Mesenchymal stem cell (in vitro differentiated cells and primary cell): ENCODE data around the gene NOG.

Source experiments
- DNase-seq: peaks from one replicate; pipeline ENCODE4 v3.0.0-alpha.2; 2013
- H2AFZ ChIP-seq: one replicate; pipeline ENCODE4 v1.6.1; 2013; ENCODE audit warnings: low read depth, mild to moderate bottlenecking, control low read depth, inconsistent platforms, low read length, moderate library complexity
- H2AK5ac ChIP-seq: 2 replicates; pipeline ENCODE4 v1.6.1; 2013; ENCODE audit warnings: low read length, moderate library complexity, mild to moderate bottlenecking, inconsistent platforms; ENCODE audit not compliant: severe bottlenecking
- H2BK120ac ChIP-seq: one replicate; pipeline ENCODE4 v1.6.1; 2013; ENCODE audit warnings: low read depth, mild to moderate bottlenecking, inconsistent platforms, low read length, moderate library complexity
- H2BK12ac ChIP-seq, 2 experiments: one replicate each; pipeline ENCODE4 v1.6.1; 2013; ENCODE audit warnings: inconsistent platforms in 2 of 2, low read length in 2 of 2, mild to moderate bottlenecking in 2 of 2, moderate library complexity in 2 of 2, control low read depth in 1 of 2
- H2BK15ac ChIP-seq: one replicate; pipeline ENCODE4 v1.6.1; 2013; ENCODE audit warnings: mild to moderate bottlenecking, low read depth, inconsistent platforms; ENCODE audit not compliant: poor library complexity, severe bottlenecking
- H2BK5ac ChIP-seq: 2 replicates; pipeline ENCODE4 v1.6.1; 2013; ENCODE audit warnings: low read depth, mild to moderate bottlenecking, low read length, control low read depth, inconsistent platforms; ENCODE audit not compliant: poor library complexity, severe bottlenecking
- H3K14ac ChIP-seq, 2 experiments: one replicate each; pipeline ENCODE4 v1.6.1; 2013; ENCODE audit warnings: inconsistent platforms in 2 of 2, low read length in 2 of 2, control low read depth in 1 of 2, mild to moderate bottlenecking in 1 of 2, moderate library complexity in 1 of 2
- H3K18ac ChIP-seq, 2 experiments: one replicate each; pipeline ENCODE4 v1.6.1; 2013; ENCODE audit warnings: inconsistent platforms in 2 of 2, low read length in 2 of 2, control low read depth in 1 of 2, low read depth in 1 of 2, mild to moderate bottlenecking in 1 of 2
- H3K23ac ChIP-seq, 2 experiments: one replicate each; pipeline ENCODE4 v1.6.1; 2013; ENCODE audit warnings: inconsistent platforms in 2 of 2, low read length in 2 of 2, mild to moderate bottlenecking in 2 of 2, moderate library complexity in 2 of 2, control low read depth in 1 of 2
- H3K27ac ChIP-seq: 2 replicates; pipeline ENCODE4 v1.5.1; 2013; ENCODE audit warnings: mild to moderate bottlenecking, moderate library complexity, low read length, control low read depth, inconsistent platforms; ENCODE audit not compliant: poor library complexity, severe bottlenecking
- H3K27me3 ChIP-seq, 2 experiments: 2 replicates each; pipeline versions ENCODE4 v1.6.1 to v1.7.0; 2013; ENCODE audit warnings: low read length in 2 of 2, mild to moderate bottlenecking in 2 of 2, moderate library complexity in 2 of 2, control low read depth in 1 of 2, inconsistent platforms in 1 of 2; ENCODE audit not compliant: control insufficient read depth in 1 of 2, insufficient read depth in 1 of 2
- H3K36me3 ChIP-seq, 2 experiments: 2 replicates each; pipeline versions ENCODE4 v1.6.1 to v1.7.0; 2013; ENCODE audit warnings: low read length in 2 of 2, control low read depth in 1 of 2, inconsistent platforms in 1 of 2, low read depth in 1 of 2, mild to moderate bottlenecking in 1 of 2; ENCODE audit not compliant: insufficient read depth in 2 of 2, control insufficient read depth in 1 of 2
- H3K4ac ChIP-seq, 2 experiments: one replicate each; pipeline ENCODE4 v1.6.1; 2013; ENCODE audit warnings: inconsistent platforms in 2 of 2, low read length in 2 of 2, mild to moderate bottlenecking in 2 of 2, moderate library complexity in 2 of 2, control low read depth in 1 of 2, low read depth in 1 of 2
- H3K4me1 ChIP-seq: 2 replicates; pipeline ENCODE4 v1.6.1; 2013; ENCODE audit warnings: low read depth, low read length, control low read depth; ENCODE audit not compliant: control insufficient read depth, insufficient read depth
- H3K4me2 ChIP-seq: 2 replicates; pipeline ENCODE4 v1.6.1; 2013; ENCODE audit warnings: low read length, mild to moderate bottlenecking, inconsistent platforms; ENCODE audit not compliant: poor library complexity, severe bottlenecking
- H3K4me3 ChIP-seq, 2 experiments: 2 replicates each; pipeline versions ENCODE4 v1.5.1 to v1.7.0; 2013; ENCODE audit warnings: low read length in 2 of 2, mild to moderate bottlenecking in 2 of 2, control low read depth in 1 of 2, low read depth in 1 of 2; ENCODE audit not compliant: insufficient read depth in 1 of 2
- H3K79me1 ChIP-seq: replicated peaks from 2 replicates; pipeline ENCODE4 v1.6.1; 2013; ENCODE audit warnings: mild to moderate bottlenecking, control low read depth, low read length, inconsistent platforms; ENCODE audit not compliant: poor library complexity, severe bottlenecking
- H3K9ac ChIP-seq: 2 replicates; pipeline ENCODE4 v1.7.0; 2013; ENCODE audit warnings: mild to moderate bottlenecking, low read length, moderate library complexity
- H3K9me3 ChIP-seq: 2 replicates; pipeline ENCODE4 v1.7.0; 2013; ENCODE audit warnings: mild to moderate bottlenecking, low read length; ENCODE audit not compliant: control insufficient read depth
- H4K8ac ChIP-seq: one replicate; pipeline ENCODE4 v1.6.1; 2013; ENCODE audit warnings: inconsistent platforms, mild to moderate bottlenecking, low read length, moderate library complexity
- H4K91ac ChIP-seq: one replicate; pipeline ENCODE4 v1.6.1; 2013; ENCODE audit warnings: mild to moderate bottlenecking, low read length, inconsistent platforms
- WGBS: methylation state at CpG from one replicate; pipeline ENCODE4 v1.1.7; 2013; ENCODE audit warnings: mixed read lengths; 5-methylcytosine and 5-hydroxymethylcytosine counted together

Gene NOG

GRCh38 chr17:56583772-56584171, 9.7 kb upstream of the NOG start:
- no peak overlapping the region for H3K27ac ChIP-seq
- H2BK5ac ChIP-seq, result no peak overlapping the region
- no peak overlapping the region for H3K9ac ChIP-seq
- H3K18ac ChIP-seq, result no peak overlapping the region
- no peaks in the 10 kb centered on the region for H3K79me1 ChIP-seq
- no peak overlapping the region for H2BK120ac ChIP-seq
- peaks cover 37 to 50% of the 10 kb centered on the region in 2 experiments for H3K27me3 ChIP-seq
- no peak overlapping the region for H3K4me3 ChIP-seq
- H3K23ac ChIP-seq, result no peak overlapping the region
- no peak overlapping the region for H3K14ac ChIP-seq
- H4K8ac ChIP-seq, result no peak overlapping the region
- no peak overlapping the region for H4K91ac ChIP-seq
- no peak overlapping the region for H2BK15ac ChIP-seq
- H2AK5ac ChIP-seq, result no peak overlapping the region
- 90% methylated on average over 6 of the region's 7 CpGs for WGBS
- no peaks in the 10 kb centered on the region for H3K9me3 ChIP-seq
- no peak for DNase-seq
- no peak overlapping the region for H3K4ac ChIP-seq
- no peak overlapping the region for H2AFZ ChIP-seq
- no peaks in the 10 kb centered on the region for H3K4me1 ChIP-seq
- H3K4me2 ChIP-seq, result no peak overlapping the region
- no peaks in the 10 kb centered on the region for H3K36me3 ChIP-seq
- H2BK12ac ChIP-seq, result no peak overlapping the region

DNA sequence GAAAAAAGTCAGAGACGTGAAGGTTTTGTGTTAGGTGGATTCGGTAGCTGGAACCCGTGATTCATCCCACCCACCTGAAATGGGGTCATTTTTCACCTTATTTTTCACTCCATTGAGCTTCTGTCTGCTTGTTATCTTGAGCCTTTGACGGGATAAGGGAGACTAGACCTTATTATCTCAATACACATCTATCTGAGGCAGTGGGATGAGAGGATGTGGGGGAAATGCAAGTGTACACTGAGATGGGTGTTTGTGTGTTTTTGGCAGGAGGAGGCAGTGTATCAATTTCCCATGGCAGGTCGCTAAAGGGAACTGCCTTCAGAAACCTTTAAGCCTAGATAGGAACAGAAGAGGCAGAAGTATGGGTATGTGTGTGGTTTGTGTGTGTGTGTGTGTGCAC, 6.2 kb upstream of the NOG start:
- Histone ChIP-seq H2BK5ac (no peak overlapping the region), H2AFZ (no peak overlapping the region), H3K23ac (peak overlapping the region in 1 of 2 experiments; percentile 41), H3K9me3 (no peaks in the 10 kb centered on the region), H3K4me2 (no peak overlapping the region), H3K79me1 (no peaks in the 10 kb centered on the region), H2BK12ac (no peak overlapping the region), H3K18ac (no peak overlapping the region), H2AK5ac (no peak overlapping the region), H3K36me3 (no peaks in the 10 kb centered on the region), H3K27ac (no peak overlapping the region), H3K4me3 (no peak overlapping the region), H2BK15ac (no peak overlapping the region), H2BK120ac (no peak overlapping the region), H3K14ac (no peak overlapping the region), H3K4me1 (peaks cover 2% of the 10 kb centered on the region), H4K91ac (no peak overlapping the region), H3K27me3 (peaks cover 56 to 67% of the 10 kb centered on the region in 2 experiments), H3K4ac (no peak overlapping the region), H3K9ac (no peak overlapping the region), H4K8ac (no peak overlapping the region)
- no peak for DNase-seq
- WGBS, result 93% methylated on average over 2 of the region's 5 CpGs

GRCh38 chr17:56592487-56593085, 913 bp upstream of the NOG start:
- H2BK15ac ChIP-seq, result no peak overlapping the region
- H3K14ac ChIP-seq, result peak overlapping the region in 1 of 2 experiments; percentile 22
- H3K4me3 ChIP-seq, result peak overlapping the region; percentile 62 to 72
- no peaks in the 10 kb centered on the region for H3K36me3 ChIP-seq
- H3K4me2 ChIP-seq, result peak overlapping the region; percentile 91
- peak overlapping the region; percentile 81 for H4K91ac ChIP-seq
- no peak overlapping the region for H2BK120ac ChIP-seq
- H2BK12ac ChIP-seq, result no peak overlapping the region
- H3K4me1 ChIP-seq, result peaks cover 34% of the 10 kb centered on the region
- H4K8ac ChIP-seq, result peak overlapping the region; percentile 12
- no peak overlapping the region for H2AFZ ChIP-seq
- peak; percentile 82 for DNase-seq
- H3K9ac ChIP-seq, result no peak overlapping the region
- H3K4ac ChIP-seq, result no peak overlapping the region
- no peak overlapping the region for H2BK5ac ChIP-seq
- no peaks in the 10 kb centered on the region for H3K9me3 ChIP-seq
- peak overlapping the region in 1 of 2 experiments; percentile 89 for H3K23ac ChIP-seq
- H3K27me3 ChIP-seq, result peaks cover 46 to 77% of the 10 kb centered on the region in 2 experiments
- no peak overlapping the region for H2AK5ac ChIP-seq
- H3K18ac ChIP-seq, result peak overlapping the region; percentile 6 to 19
- no peak overlapping the region for H3K27ac ChIP-seq
- peaks cover 4% of the 10 kb centered on the region for H3K79me1 ChIP-seq
- WGBS, result under 1% methylated on average over 43 of the region's 44 CpGs

DNA sequence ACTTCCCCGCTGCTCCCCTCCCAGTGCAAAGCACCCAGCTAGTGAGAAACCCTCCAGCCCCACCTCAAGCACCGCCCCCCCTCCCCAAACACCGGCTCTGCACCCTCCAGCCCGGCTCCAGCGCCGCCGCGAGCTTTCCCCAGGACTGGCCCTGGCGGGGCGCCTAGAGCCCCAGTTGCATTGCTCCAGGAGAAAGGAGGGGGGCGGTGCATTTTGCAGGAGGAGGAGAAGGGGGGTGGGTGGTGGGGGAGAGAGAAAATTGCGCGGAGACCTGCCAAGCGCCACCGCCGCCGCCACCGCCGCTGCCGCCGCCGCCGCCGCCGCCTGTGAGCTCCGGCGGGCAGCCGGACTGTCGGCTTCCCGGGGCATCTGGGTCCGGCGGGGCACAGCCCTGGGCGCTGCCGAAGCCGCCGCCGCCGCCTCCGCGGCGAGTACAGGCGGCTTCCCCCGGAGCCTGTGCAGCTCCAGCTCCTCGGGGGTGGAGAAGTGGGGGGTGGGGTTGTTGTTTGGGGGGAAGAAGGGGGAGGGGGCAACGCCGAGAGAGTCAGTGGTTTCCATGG, 333 bp upstream of the NOG start:
- Histone ChIP-seq H2AK5ac (no peak overlapping the region), H3K4me1 (peaks cover 36% of the 10 kb centered on the region), H3K79me1 (peaks cover 4% of the 10 kb centered on the region), H2AFZ (peak overlapping the region; percentile 30), H3K27ac (no peak overlapping the region), H3K9ac (no peak overlapping the region), H3K18ac (peak overlapping the region; percentile 56 to 80), H3K4me3 (peak overlapping the region; percentile 62 to 72), H4K8ac (no peak overlapping the region), H3K27me3 (peaks cover 52 to 77% of the 10 kb centered on the region in 2 experiments), H2BK15ac (no peak overlapping the region), H2BK5ac (no peak overlapping the region), H3K14ac (peak overlapping the region in 1 of 2 experiments; percentile 22), H3K36me3 (no peaks in the 10 kb centered on the region), H3K4ac (no peak overlapping the region), H3K23ac (peak overlapping the region in 1 of 2 experiments; percentile 89), H3K4me2 (peak overlapping the region; percentile 94), H2BK12ac (no peak overlapping the region), H3K9me3 (no peaks in the 10 kb centered on the region), H4K91ac (no peak overlapping the region), H2BK120ac (no peak overlapping the region)
- DNase-seq, result peak; percentile 77
- WGBS, result 0% methylated on average over 29 of the region's 46 CpGs
